PC-9 (cell line): Measurements from ENCODE around the gene RAMACL.

Experiments used
- EZH2 ChIP-seq: fragments of 200-600 bp; sonication (generic); IDR thresholded peaks from 2 replicates; pipeline ENCODE4 v1.8.0; 2017; ENCODE audit warnings: antibody characterized with exemption, low read depth
- TF ChIP-seq, protein P1 (sequence below): fragments of 200-600 bp; sonication (generic); conservative IDR thresholded peaks from 2 replicates; pipeline ENCODE4 v1.6.1; 2017; ENCODE audit warnings: mixed run types, antibody characterized with exemption, mild to moderate bottlenecking, moderate library complexity

DNA sequence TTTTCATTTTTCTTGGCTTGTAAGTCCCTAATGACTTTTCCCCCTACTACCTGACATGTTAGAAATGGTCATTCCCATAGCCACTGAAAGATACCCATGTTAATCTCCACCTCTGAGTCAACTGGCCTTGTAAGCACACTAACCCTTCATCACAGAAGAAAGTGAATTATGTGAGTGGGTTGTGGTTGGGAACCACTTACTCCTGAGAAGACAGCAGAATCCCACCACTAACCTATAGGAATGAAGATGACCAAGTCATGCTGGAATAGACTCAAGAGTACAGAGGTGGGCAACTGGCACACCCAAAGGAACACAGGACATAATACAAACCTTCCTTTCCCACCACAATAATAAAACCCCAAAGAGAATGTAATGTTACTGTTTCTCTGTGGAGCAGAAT lies 30.1 kb downstream of the RAMACL start:
- TF ChIP-seq, protein P1, sequence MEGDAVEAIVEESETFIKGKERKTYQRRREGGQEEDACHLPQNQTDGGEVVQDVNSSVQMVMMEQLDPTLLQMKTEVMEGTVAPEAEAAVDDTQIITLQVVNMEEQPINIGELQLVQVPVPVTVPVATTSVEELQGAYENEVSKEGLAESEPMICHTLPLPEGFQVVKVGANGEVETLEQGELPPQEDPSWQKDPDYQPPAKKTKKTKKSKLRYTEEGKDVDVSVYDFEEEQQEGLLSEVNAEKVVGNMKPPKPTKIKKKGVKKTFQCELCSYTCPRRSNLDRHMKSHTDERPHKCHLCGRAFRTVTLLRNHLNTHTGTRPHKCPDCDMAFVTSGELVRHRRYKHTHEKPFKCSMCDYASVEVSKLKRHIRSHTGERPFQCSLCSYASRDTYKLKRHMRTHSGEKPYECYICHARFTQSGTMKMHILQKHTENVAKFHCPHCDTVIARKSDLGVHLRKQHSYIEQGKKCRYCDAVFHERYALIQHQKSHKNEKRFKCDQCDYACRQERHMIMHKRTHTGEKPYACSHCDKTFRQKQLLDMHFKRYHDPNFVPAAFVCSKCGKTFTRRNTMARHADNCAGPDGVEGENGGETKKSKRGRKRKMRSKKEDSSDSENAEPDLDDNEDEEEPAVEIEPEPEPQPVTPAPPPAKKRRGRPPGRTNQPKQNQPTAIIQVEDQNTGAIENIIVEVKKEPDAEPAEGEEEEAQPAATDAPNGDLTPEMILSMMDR, result no peak
- TF ChIP-seq EZH2, result no peak
